NCI-H2227 treated with DMSO at 0.1 percent for 48 hours (cell line): ENCODE data around the gene CCDC81.
"Not testable (repeated sequence)": the region's sequence is repeated elsewhere in the genome, so short reads cannot be mapped to it uniquely, and the experiment has no call there.

Experiments
- DNase-seq: peaks from one replicate; lab custom pipeline; 2025; lab: John Stamatoyannopoulos, UW

The CCDC81 gene

GRCh38 chr11:86388198-86388597 lies 13.5 kb downstream of the CCDC81 start:
- no peak for DNase-seq

- no peak for DNase-seq
Observed at GRCh38 chr11:86390487-86390886, 15.8 kb downstream of the CCDC81 start.

- DNase-seq: no peak
Observed at GRCh38 chr11:86395061-86395551, 20.4 kb downstream of the CCDC81 start.

GRCh38 chr11:86396396-86396795 lies 21.7 kb downstream of the CCDC81 start:
- DNase-seq: no peak

- no peak for DNase-seq
Observed at GRCh38 chr11:86397351-86397750, 22.7 kb downstream of the CCDC81 start.

GRCh38 chr11:86398106-86398505 lies 23.4 kb downstream of the CCDC81 start:
- no peak for DNase-seq

GRCh38 chr11:86403458-86403857 lies 28.8 kb downstream of the CCDC81 start:
- no peak for DNase-seq

- no peak for DNase-seq
Observed at GRCh38 chr11:86408845-86409244, 34.2 kb downstream of the CCDC81 start.

GRCh38 chr11:86414032-86414431 lies 39.3 kb downstream of the CCDC81 start:
- no peak for DNase-seq

- no peak for DNase-seq
Observed at GRCh38 chr11:86415026-86415425, 40.3 kb downstream of the CCDC81 start.

- DNase-seq: no peak
Observed at GRCh38 chr11:86416494-86416893, 41.8 kb downstream of the CCDC81 start.

- not testable (repeated sequence) for DNase-seq
Observed at GRCh38 chr11:86416951-86417350, 42.3 kb downstream of the CCDC81 start.

GRCh38 chr11:86418106-86418505 lies 43.4 kb downstream of the CCDC81 start:
- no peak for DNase-seq

- no peak for DNase-seq
Observed at GRCh38 chr11:86418513-86418912, 43.8 kb downstream of the CCDC81 start.

- peak; percentile 1 for DNase-seq
Observed at GRCh38 chr11:86418917-86419316, 44.2 kb downstream of the CCDC81 start.

GRCh38 chr11:86421946-86422345 lies 47.3 kb downstream of the CCDC81 start:
- no peak for DNase-seq

- no peak for DNase-seq
Observed at GRCh38 chr11:86422371-86422770, 47.7 kb downstream of the CCDC81 start.

GRCh38 chr11:86423488-86423887 lies 48.8 kb downstream of the CCDC81 start:
- not testable (repeated sequence) for DNase-seq

GRCh38 chr11:86427441-86427840 lies 52.8 kb downstream of the CCDC81 start:
- DNase-seq: no peak

GRCh38 chr11:86431258-86431657 lies 56.6 kb downstream of the CCDC81 start:
- DNase-seq: no peak

- not testable (repeated sequence) for DNase-seq
Observed at GRCh38 chr11:86433361-86434095, 58.8 kb downstream of the CCDC81 start.

GRCh38 chr11:86435711-86436110 lies 61.0 kb downstream of the CCDC81 start:
- no peak for DNase-seq

- DNase-seq: no peak
Observed at GRCh38 chr11:86438685-86439084, 64.0 kb downstream of the CCDC81 start.

- no peak for DNase-seq
Observed at GRCh38 chr11:86440305-86440716, 65.6 kb downstream of the CCDC81 start.
